Activated T-helper 1 cell treated with anti-CD3 and anti-CD28 coated beads, Interleukin-2, amount 50 U/mL, for 16 hours (primary cell): ENCODE results near the gene HDAC8.
"Not testable (repeated sequence)": the region's sequence is repeated elsewhere in the genome, so short reads cannot be mapped to it uniquely, and the experiment has no call there.

Source experiments
- DNase-seq, 2 donors: peaks; one replicate each; pipeline ENCODE4 v3.0.0-alpha.2; 2020; ENCODE audit warnings: low read depth in 1 of 2, low spot score in 1 of 2

Gene HDAC8

DNA sequence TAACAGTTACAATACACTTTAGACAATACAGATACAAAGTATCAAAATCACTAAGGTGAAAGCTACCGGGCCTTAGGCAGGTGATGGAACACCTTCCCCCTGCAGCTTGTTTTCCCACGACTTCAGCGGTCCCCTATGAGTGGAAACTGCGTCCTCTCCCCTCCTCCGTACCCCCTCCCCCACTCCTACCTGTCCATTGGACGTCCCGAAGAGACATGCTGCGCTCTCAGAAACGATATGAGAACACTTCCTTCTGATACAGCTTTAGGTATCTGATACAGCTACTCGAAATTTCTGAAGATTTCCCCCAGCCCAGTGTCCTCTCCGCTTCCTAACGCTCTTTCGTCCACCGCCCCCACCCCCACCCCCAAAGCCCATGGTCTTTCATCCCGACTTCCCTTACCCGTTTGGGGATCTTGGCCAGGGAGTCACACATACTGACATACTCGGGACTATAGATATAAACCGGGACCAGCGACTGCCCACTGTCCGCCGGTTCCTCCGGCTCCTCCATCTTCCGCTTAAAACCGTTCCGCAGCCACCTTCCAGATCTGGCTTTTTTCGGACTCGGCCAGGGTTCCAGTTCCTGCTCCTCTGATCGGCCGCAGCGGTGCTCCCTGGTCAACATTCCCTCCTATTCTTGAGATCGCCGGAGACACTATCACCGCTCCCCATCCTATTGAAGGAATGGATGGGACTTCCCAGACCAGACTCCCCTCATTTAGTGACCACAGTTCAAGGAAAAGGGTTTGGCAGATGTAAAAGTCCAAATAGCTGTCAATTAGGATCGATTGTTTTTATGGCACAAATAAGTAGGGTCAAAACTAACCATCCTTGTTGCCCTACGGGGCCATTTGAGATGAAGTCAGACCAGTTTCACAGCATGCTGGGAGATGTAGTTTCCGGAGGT lies at the start of gene HDAC8:
Gene HDAC8, minus strand, starts transcription at position 596 of the 910 bp plus-strand sequence. Its CDS starts 82 bp downstream, at position 514.
- DNase-seq: no peak

DNA sequence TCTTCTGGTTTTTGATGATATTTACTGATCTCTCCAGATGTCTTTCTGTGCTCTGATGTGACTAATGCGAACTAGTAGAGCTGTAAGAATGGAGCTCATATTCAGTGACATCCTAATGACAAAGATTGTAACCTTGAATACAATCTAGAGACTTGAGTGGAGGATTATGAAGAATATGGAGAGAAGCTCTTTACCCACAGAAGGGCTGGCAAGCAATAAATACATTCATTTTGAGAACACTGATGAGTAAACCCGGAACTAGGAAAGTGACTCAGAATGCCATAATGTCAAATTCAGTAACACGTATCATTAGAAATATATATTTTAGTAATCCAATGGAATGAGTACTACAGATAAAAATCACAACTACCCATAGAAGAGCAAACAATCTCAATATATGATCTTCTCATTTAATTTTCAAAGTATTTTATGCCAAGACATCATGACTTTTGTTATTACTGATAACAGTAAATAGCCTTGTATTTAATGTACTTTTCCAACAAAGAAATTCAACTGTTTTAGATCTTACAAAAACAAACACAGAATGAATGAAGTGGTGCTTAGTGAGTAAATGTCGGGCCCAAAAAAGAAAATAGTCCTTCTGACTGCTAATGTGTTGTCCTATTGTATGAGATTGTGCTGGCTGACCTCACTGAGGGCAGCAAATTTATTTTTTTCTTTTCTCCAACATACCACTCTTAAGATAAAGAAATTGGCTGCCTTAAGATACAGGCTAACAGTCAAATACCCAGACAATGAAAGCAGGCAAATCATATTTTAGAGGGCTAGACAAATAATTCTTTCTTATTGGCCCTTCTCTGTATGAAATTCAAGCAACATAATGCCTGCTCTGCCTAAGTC lies 49.2 kb upstream of the HDAC8 start:
- DNase-seq: no peak

DNA sequence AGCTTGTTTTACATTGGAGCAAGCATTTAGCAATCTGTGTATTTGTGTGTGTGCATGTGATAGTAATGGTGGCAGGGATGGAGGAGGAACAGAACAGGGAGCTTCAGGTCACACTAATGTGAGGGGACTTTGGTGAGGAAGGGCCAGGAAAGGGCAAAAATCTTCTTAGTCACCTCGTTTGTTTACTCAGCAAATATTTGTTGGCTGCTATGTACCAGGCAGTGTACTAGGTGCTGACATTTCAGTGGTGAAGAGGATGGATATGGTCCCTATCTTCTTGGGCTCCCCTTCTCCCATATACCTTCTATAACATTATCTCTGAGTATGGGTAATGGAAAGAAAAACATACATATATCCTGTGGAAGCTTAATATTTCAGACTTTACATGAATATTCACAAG lies 48.5 kb upstream of the HDAC8 start:
- no peak for DNase-seq

DNA sequence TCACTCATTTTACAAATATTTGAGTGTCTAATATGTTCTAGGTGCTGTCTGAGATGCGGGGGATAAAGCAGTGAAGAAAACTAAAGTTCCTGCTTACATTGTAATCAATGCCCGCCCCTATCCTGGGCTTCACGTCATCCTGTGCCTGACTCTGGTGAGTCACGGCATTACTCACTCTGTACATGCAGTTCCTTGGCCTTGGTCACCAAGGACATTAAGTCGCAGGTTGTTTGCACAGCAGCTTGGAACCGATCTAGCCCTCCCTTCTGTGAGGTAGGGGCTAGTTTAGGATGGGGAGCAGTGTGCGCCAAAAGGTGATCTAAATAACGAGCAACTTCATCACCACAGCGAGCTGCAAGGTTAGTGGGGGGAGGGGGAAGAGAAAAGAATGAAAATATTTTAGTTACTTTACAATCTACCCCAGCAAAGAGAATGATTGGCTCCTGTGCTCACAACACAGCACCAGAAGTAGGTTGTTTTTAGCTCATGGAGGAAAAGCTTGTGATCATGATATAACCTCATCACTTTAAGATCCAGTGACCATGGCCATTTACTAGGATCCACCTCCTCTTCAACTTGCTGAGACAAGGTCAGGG lies 48.0 kb upstream of the HDAC8 start:
- peak in 1 of 2 donors; percentile 0 for DNase-seq

DNA sequence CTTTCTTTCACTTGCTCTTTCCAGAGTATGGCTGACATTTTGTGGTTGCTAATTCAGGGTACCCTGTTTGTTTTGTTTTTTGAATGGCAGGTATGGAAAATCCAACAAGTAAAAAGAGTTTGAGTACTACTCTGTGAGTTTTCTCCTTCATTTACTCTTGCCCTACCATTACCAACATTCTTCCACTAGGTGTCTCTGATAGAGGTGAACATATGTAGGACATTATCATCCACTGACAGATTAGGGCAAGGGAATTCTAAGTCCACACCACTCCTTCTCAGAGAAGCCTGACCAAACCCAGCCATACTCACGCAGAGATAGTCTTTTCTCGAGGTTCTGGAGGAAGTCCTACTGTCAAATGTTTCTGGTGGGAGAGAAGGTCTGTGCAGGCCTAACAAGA lies 36.7 kb upstream of the HDAC8 start:
- no peak for DNase-seq

DNA sequence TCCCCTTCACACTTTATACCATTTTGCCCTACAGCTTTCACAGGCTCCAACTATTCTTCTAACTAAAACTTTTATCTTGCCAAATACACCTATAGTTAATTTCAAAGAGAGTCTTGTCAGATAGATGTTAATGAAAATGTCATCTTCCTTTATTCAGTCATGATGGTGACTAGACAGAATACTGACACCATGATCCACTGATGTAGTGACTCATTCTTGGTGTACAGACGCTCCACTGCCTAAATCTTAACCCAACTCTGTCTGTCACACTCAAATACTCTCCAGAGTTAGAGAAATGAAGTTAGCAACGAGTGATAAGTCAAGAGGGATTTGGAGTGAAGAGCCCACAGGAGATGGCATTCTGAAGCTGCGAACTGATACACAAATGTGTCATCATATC lies 32.1 kb upstream of the HDAC8 start:
- DNase-seq: no peak

DNA sequence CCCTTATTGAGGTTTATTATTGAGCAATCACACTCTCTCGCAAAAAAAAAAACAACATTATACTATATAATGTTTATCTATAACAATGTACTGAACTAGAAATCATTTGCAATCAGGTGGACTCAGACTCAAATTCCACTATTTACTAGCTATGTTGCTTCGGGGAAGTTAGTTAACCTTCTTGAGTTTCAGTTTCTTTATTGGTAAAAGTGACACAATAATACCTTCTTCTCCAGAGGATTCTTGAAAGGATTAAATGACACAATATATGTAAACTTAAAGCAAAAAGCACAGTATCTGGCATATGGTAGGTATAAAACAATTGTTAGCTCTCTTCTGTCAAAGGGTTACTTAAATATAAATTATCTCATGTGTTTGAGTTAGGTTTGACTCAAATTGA lies 31.5 kb upstream of the HDAC8 start:
- no peak for DNase-seq

DNA sequence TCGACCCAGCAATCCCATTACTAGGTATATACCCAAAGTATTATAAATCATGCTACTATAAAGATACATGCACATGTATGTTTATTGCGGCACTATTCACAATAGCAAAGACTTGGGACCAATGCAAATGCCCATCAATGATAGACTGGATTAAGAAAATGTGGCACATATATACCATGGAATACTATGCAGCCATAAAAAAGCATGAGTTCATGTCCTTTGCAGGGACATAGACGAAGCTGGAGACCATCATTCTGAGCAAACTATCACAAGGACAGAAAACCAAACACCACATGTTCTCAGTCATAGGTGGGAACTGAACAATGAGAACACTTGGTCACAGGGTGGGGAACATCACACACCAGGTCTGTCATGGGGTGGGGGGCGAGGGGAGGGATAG lies 18.4 kb upstream of the HDAC8 start:
- DNase-seq: not testable (repeated sequence)

DNA sequence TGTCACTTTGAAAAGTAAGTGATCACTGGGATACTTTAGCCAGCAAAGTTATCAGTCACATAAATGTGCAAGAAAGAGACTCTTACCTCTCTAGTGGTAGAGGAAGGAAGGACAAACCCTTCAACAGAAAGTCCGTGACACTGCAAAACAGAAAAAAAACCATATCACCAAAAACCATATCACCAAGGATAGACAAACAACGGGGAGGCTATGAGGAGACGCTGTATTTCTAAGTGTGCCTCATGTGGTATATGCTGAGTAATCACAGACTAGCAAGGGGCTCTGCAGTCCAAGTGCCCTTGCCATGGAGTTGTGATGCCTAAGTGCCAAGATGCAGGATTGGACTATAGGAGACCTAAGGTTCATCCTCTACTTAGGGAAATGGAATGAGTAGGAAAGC lies 11.5 kb upstream of the HDAC8 start:
- no peak for DNase-seq

DNA sequence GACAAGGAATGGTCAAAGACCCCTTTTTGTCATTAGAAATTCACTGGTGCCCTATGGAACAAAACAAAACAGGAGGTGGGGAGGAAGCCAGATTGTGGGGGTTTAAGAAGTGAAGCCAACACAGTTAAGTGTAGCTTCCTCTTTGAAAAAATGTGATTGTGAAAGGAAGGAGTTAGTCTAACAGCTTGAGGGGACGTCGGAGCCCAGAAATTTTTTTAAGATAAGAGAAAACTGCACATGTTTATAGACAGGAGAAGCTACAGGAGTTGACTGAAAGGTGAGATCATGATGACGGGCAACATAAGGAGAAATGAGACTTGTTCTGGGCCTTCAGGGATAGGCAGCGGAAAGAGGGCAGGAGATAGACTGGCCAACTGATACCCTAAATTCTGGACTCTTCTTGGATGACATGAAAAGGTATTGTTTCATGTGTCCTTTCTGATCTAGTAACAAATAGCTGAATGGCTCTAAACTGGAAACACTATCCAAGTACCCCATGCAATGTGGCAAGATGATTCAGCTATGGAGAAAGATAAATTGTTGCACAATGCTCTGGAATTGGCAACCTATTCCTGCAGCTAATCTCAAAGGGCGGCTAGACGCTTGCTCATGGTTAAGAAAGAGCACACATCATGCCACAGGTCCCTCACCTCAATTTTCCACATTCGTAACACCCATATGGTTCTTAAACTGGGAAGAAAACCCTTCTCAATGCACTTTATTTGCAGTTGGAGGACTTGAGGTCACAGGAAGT lies 3.7 kb upstream of the HDAC8 start:
- DNase-seq: no peak

DNA sequence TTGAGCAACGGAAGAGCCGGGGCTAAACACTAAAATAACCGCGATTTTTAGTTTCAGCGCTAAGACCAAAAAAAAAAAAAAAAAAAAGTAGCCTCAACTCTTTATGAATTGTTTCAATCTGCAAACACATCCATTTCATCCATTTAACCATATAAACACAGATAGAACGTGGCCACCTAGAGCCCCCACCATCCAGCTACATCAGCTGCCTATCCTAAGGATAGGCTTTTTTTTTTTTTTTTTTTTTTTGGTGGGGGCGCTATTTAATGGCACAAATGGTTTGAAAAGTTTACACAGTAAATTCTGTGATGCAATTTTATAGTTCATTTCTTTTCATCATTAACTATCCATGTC lies 492 bp upstream of the HDAC8 start:
- DNase-seq: no peak

DNA sequence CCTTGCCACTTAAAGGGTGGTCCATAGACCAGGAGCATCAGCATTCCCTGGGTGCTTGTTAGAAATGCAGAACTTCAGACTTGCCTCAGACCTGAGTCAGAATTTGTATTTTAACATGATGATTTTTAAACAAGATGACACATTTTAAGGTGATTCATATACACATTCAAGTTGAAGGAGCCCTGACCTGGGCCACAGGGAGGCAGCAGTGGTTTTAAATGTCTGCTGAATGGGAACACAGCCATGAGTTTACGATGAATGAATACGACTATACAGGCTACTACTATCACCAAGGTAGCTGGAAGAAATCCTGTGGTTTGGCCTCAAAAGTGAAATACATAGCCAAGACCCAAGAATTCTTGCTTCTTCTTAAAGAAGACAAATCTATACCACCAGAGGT lies 2.9 kb downstream of the HDAC8 start:
- no peak for DNase-seq

DNA sequence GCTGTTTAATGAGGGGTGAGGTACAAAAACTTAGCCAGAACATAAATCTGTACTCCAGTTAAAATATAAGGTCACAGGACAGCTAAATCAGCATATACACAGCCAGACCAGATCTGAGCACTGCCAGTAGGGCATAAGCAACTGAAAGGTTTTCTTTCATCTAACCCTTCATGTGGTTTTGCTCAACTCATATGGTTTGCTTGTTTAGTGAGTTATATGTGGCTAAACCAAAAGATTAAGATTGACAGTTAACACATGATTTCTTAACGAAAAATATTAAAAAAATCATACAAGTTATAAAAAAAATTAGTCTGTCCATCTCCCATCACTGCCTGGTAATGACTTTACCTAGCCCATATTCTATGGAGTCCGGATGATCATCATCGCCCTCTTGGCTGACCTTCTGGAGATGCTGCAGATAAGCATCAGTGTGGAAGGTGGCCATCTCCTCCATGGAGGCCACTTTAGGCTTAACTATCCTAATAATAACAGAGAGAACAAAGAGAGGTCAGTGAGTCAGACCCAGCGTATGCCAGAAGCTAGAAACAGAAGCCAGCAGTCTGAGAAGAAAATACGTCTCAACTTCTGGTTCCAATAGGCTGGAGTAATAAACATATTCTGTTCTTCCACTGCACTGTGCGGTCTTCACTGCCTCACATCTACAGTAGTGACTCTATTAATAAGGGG lies 4.1 kb downstream of the HDAC8 start:
- DNase-seq: no peak

DNA sequence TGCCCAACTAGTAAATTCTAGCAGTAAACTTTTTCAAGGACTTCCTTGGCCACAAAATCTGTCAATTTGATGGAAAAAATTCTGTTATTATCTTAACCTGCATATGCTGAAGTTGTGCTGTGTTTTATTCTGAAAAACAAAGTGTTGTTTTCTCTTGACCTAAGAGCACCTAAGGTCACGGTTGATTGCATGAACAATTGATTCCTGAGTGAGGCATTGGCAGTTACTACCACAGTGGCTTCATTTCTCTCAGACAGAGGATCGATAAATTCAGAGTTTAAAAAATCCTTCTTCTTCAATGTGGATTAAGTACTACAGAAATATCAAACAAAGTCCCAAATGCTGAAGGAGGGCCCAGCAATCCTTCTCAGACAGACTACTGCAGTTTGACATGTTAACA lies 6.2 kb downstream of the HDAC8 start:
- DNase-seq: no peak

DNA sequence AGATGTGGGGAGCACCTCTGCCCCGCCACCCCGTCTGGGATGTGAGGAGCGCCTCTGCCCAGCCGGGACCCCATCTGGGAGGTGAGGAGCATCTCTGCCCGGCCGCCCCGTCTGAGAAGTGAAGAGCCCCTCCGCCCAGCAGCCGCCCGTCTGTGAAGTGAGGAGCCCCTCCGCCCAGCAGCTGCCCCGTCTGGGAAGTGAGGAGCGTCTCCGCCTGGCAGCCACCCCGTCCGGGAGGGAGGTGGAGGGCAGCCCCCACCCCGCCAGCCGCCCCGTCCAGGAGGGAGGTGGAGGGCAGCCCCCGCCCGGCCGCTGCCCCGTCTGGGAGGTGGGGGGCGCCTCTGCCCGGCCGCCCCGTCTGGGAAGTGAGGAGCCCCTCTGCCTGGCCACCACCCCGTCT lies 13.0 kb downstream of the HDAC8 start:
- DNase-seq: not testable (repeated sequence)

DNA sequence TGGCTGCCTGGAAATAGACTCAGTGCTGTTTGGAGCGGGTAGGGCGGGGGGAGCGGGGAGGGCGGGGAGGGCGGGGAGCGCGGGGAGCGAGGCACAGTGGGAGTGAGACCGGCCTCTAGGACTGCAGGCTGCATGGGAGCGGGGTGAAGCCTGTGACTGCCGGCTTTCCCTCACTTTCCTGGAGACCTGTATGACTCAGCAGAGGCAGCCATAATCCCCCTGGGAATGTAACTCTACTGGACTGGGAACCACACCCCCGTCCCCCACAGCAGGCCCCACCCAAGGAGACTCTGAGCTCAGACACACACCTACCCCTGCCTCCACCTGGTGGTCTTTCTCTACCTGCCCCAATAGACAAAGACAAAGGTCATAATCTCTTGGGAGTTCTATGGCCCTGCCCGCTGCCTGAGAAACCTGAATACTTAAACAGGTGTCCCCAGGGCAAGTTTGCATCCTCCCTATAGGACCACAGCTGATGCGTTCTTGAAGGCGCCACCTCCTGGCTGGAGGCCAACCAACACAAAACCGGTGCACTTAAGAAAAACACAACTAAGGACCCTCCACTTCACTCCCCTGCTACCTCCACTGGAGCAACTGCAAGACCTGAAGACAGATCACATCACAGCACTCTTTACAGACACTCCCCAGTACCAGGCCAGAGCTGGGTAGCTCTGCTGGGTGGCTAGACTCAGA lies 18.0 kb downstream of the HDAC8 start:
- DNase-seq: no peak

DNA sequence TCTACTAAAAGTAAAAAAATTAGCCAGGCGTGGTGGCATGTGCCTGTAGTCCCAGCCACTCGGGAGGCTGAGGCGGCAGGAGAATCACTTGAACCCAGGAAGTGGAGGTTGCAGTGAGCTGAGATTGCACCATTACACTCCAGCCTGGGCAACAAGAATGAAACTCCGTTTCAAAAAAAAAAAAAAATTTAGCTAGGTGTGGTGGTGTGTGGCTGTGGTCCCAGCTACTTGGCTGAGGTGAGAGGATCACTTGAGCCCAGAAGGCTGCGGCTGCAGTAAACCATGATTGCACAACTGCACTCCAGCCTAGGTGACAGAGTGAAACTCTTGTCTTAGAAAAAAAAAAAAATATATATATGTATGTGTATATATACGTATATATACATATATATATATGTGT lies 20.2 kb downstream of the HDAC8 start:
- DNase-seq: not testable (repeated sequence)

DNA sequence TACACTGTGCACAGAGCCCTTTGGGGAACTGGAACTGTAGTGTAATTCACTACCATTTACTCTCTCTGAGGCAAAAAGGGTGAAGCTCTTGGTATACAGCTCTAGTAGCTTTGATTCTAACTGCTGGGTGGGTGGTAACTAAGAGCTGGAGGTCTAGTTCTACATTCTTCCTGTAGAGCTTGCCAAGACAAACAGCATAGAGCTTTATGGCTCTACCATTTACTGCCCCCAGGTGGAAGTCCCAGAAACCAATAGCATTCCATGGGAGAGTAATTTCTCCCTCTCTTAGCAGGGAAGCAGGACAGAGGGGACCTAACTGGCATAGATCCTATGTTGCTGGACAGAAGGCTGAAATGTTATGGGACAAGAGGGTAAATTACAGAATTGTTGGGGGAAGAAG lies 26.7 kb downstream of the HDAC8 start:
- no peak for DNase-seq

DNA sequence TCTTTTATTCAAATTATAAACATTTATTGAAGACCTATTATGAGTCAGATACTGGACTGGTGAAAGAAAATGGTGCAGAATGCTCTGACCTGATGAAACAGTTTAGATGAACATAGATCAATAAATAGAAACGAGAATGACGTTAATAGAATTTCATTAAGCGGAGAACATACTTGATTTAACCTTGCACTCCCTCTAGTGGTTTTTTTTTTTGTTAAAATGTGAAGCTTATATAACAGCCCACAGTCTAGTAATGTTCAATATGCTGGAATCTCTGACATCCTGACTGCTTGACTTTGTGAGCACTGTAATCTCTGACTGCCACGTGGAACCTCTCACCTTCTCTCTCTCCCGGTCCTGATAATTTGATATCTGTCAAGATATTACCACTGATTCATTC lies 32.3 kb downstream of the HDAC8 start:
- no peak for DNase-seq

DNA sequence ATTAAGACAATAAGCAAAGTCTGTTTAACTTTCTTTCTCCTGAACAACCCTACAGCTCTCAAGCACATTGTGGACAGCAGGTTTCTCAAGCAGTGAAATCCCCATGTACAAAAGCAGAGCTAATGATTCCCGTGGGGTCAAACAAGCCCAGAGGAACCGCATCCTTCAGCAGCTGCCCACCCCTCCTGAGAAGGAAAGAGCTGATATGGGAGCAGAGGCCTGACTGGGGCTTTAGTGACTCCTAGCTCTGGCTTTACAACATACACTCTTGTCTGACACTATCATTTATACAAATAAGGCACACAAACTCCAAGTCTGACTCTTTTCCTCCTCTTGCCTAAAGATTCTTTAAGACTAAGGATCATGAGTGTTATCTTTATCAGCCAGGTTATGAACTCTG lies 32.8 kb downstream of the HDAC8 start:
- no peak for DNase-seq
